Activated CD8-positive, alpha-beta T cell treated with anti-CD3 and anti-CD28 coated beads for 36 hours (primary cell): Measurements from ENCODE around the gene SSRP1. TPM values are rescaled to one million over a fixed set of nuclear protein-coding genes. Genes with fewer than 3 reads are reported as not detected.
"Not testable (repeated sequence)": the region's sequence is repeated elsewhere in the genome, so short reads cannot be mapped to it uniquely, and the experiment has no call there.

ENCODE experiments used
- ATAC-seq: fragments of 200-7000 bp; cut with Tn5 transposase; one replicate; pipeline ENCODE4 v1.10.0; 2021; ENCODE audit warnings: mild to moderate bottlenecking, moderate library complexity
- CTCF ChIA-PET: fragments of 350-600 bp; sonication (Branson Sonifier 250); formaldehyde crosslinking; loops from one replicate; lab custom pipeline; 2021; ENCODE audit warnings: antibody characterized with exemption; lab: Charles Lee
- POLR2A ChIA-PET: fragments of 350-600 bp; sonication (Branson Sonifier 250); formaldehyde crosslinking; loops from one replicate; lab custom pipeline; 2021; ENCODE audit warnings: antibody characterized with exemption; lab: Charles Lee
- DNase-seq: peaks from one replicate; pipeline ENCODE4 v3.0.0-alpha.2; 2020
- H3K27ac Mint-ChIP-seq: one replicate; pipeline ENCODE4 v1.8.0; 2021; ENCODE audit warnings: mild to moderate bottlenecking, mixed read lengths
- H3K27me3 Mint-ChIP-seq: one replicate; pipeline ENCODE4 v1.8.0; 2021; ENCODE audit warnings: mixed read lengths
- H3K36me3 Mint-ChIP-seq: one replicate; pipeline ENCODE4 v1.8.0; 2021; ENCODE audit warnings: low read depth, mixed read lengths
- H3K4me1 Mint-ChIP-seq: one replicate; pipeline ENCODE4 v1.8.0; 2021; ENCODE audit warnings: low read depth, mixed read lengths
- H3K4me3 Mint-ChIP-seq: one replicate; pipeline ENCODE4 v1.8.0; 2021; ENCODE audit warnings: mild to moderate bottlenecking, moderate library complexity, mixed read lengths
- H3K9me3 Mint-ChIP-seq: one replicate; pipeline ENCODE4 v1.8.0; 2021; ENCODE audit warnings: mixed read lengths
- intact Hi-C: fragments of 100-400 bp; cut with micrococcal nuclease; formaldehyde crosslinking; loops from one replicate; pipeline ENCODE4 v1.10.0; 2022
- total RNA-seq, 2 experiments: library from RNA; stranded (reverse); gene quantifications; one replicate each; pipeline ENCODE4 v1.2.3, GENCODE V29; 2021
- TF ChIP-seq, protein P1 (sequence below): fragments of 200-600 bp; IDR thresholded peaks from one replicate; pipeline ENCODE4 v1.8.0; 2022; ENCODE audit warnings: antibody characterized with exemption, mild to moderate bottlenecking

SSRP1 gene
- total RNA-seq, 2 experiments from 2014 or later, result 284 to 290 TPM

DNA sequence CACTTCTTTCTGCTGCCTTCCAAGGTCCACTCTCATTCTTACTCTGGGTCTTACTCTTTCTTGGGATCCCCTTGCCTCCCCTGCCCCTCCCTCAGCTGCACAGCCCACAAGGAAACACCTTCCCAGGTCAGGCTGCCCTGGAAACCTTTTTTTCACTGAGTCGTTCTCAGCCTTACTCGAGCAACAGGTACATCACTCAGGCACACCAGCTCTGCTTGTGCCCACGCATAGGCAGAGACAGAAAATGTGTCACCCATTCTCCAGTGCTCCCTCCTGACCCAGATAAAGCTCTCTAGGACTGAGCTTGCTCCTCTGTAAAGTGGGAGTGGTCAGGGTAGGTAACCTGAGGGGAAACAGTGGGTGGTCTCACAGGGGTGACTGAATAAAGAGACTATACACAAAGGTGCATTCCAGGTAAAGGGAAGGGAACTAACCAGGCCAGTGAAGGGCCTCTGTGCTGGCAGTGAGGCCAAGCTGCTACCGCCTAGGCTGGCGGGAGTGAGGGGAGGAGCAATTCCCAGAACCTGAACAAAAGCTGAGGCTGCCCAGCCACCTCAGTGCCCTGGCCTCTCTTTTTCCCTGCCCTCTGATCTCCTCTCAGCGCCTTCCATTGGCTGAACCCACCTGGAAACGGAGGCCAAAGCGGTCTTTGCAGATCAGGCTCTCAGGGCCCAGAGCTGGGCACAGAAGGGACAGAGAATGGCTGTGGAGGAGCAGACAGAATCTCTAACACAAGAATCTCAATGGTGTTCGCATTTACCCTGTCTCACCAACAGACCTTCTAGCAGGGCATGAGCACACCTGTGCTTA lies 29.4 kb upstream of the SSRP1 start:
- DNase-seq, result no peak
- Mint-ChIP-seq H3K4me3 (no peak overlapping the region), H3K27me3 (peaks cover 2% of the 10 kb centered on the region), H3K4me1 (no peaks in the 10 kb centered on the region), H3K9me3 (no peaks in the 10 kb centered on the region), H3K36me3 (no peaks in the 10 kb centered on the region), H3K27ac (no peak overlapping the region)
- POLR2A ChIA-PET, result no interaction called here
- TF ChIP-seq, protein P1, sequence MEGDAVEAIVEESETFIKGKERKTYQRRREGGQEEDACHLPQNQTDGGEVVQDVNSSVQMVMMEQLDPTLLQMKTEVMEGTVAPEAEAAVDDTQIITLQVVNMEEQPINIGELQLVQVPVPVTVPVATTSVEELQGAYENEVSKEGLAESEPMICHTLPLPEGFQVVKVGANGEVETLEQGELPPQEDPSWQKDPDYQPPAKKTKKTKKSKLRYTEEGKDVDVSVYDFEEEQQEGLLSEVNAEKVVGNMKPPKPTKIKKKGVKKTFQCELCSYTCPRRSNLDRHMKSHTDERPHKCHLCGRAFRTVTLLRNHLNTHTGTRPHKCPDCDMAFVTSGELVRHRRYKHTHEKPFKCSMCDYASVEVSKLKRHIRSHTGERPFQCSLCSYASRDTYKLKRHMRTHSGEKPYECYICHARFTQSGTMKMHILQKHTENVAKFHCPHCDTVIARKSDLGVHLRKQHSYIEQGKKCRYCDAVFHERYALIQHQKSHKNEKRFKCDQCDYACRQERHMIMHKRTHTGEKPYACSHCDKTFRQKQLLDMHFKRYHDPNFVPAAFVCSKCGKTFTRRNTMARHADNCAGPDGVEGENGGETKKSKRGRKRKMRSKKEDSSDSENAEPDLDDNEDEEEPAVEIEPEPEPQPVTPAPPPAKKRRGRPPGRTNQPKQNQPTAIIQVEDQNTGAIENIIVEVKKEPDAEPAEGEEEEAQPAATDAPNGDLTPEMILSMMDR, result no peak
- intact Hi-C loops, result no loop called here
- no peak for ATAC-seq
- CTCF ChIA-PET, result interaction anchor here (1.1 to 1.5 kb wide), 3 partner anchors 14 to 19 kb away, joined by 3 to 5 read pairs (median 4); no protein-coding TSS in a partner anchor

DNA sequence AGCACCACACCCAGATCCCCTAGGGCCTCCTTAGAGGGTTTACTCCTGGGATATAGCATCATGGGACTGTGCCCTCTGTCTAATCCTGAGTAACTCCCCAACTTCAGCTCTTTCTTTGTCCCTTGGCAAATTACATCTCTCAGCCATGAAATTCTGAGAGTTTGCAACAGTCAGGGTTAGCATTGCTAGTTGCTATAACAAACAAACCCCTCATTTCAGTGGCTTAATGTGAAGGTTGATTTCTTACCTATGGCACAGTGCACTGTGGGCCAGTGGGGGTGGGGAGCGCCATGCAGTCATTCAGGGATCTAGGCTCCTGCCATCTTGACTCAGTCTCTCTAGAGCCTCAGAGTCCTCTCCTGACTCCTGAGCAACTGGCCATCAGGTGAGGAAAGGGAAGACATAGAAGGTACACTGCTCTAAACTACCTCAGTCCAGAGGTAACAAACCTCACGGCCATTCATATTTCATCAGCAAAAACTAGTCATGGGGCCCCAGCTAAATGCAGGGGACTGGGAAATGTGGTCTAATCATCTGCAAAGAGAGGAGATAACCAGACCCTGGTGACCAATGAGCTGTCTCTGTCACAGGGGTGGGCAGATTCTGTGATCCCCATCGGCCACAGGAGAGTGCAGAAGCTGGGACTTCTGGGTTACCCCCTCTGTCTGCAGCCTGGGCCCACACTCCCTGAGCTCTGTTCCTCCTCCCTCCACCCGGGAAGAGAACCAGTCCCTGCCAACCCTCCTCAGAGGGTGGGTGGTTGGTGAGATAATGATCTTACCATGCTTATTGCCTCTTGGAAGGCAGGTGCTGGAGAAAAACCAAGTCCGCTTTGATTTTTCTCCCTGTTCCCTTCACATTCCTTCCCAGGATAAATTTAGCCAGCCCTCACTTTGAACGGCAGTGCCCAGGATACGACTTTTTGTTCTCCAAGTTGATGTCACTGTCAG lies 27.7 kb upstream of the SSRP1 start:
- Mint-ChIP-seq H3K4me3 (no peak overlapping the region), H3K27me3 (peaks cover 2% of the 10 kb centered on the region), H3K36me3 (no peaks in the 10 kb centered on the region), H3K27ac (no peak overlapping the region), H3K9me3 (no peaks in the 10 kb centered on the region), H3K4me1 (no peaks in the 10 kb centered on the region)
- DNase-seq (no peak), ATAC-seq (no peak)
- ChIA-PET POLR2A (interaction anchor here (0.6 to 1.1 kb wide), 2 partner anchors 8 to 61 kb away, joined by 3 to 4 read pairs; no protein-coding TSS in a partner anchor), CTCF (interaction anchor here (1.1 to 1.9 kb wide), 12 partner anchors 10 to 163 kb away, joined by 3 to 8 read pairs (median 4); no protein-coding TSS in a partner anchor)
- TF ChIP-seq, protein P1, result no peak
- intact Hi-C loops, result no loop called here

DNA sequence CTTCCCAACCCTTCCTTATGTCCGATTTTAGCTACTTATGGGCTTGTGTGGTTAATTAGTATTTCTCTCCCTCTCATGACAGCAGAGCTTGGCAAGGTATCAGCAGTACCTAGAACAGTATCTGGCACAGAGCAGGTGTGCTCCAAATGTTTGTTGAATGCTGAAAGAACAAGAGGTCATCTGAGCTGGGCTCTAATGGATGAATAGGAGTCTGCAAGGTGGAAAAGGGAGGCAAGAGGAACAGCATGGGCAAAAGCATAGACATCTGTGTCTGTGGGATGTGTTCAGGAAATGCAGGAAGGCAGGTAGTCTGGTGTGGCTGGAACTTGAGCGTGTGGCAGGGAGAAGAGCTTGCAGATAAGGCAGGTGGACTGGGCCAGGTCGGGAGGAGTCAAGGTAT lies 26.2 kb upstream of the SSRP1 start:
- intact Hi-C loops, result no loop called here
- TF ChIP-seq, protein P1, result no peak
- ATAC-seq, result no peak
- DNase-seq, result no peak
- Mint-ChIP-seq H3K27ac (no peak overlapping the region), H3K4me1 (no peaks in the 10 kb centered on the region), H3K9me3 (no peaks in the 10 kb centered on the region), H3K4me3 (no peak overlapping the region), H3K36me3 (no peaks in the 10 kb centered on the region), H3K27me3 (peaks cover 2% of the 10 kb centered on the region)
- CTCF ChIA-PET, result interaction anchor here (0.6 to 1.9 kb wide), 9 partner anchors 10 to 165 kb away, joined by 3 to 8 read pairs (median 4); no protein-coding TSS in a partner anchor
- POLR2A ChIA-PET, result interaction anchor here (0.7 to 1.1 kb wide), 2 partner anchors 63 to 119 kb away, joined by 3 to 4 read pairs; no protein-coding TSS in a partner anchor

DNA sequence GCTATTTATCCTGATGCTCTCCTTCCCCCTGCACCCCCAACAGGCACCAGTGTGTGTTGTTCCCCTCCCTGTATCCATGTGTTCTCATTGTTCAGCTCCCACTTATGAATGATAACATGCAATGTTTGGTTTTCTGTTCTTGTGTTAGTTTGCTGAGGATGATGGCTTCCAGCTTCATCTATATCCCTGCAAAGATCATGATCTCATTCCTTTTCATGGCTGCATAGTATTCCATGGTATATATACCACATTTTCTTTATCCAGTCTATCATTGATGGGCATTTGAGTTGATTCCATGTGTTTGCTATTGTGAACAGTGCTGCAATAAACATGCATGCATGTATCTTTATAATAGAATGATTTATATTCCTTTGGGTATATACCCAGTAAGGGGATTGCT lies 25.7 kb upstream of the SSRP1 start:
- H3K9me3 Mint-ChIP-seq, H3K4me3 Mint-ChIP-seq, ATAC-seq, H3K27ac Mint-ChIP-seq, POLR2A ChIA-PET, H3K27me3 Mint-ChIP-seq, DNase-seq, H3K4me1 Mint-ChIP-seq, intact Hi-C loops, H3K36me3 Mint-ChIP-seq: not testable (repeated sequence)
- CTCF ChIA-PET, result interaction anchor here (0.6 to 1.9 kb wide), 6 partner anchors 9 to 97 kb away, joined by 3 to 6 read pairs (median 3); no protein-coding TSS in a partner anchor

DNA sequence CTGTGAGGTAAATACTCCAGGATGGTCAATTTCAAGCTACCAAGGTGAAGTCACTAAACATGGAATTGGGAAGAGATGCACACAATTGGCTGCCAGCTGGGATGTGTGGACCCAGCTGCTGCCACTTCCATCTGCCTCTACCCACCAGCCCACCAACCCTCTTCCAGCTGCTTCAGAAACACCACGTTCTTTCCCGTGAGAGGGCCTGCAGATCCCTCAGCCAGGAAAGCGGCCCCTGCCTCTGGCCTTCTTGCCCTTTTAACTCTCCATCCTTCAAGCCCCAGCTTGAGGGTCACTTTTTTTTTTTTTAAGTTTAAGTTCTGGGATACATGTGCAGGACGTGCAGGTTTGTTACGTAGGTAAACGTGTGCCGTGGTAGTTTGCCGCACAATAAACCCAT lies 25.3 kb upstream of the SSRP1 start:
- POLR2A ChIA-PET, result no interaction called here
- no peak overlapping the region for H3K4me3 Mint-ChIP-seq
- DNase-seq, result no peak
- H3K4me1 Mint-ChIP-seq, result no peaks in the 10 kb centered on the region
- no peak for ATAC-seq
- no peaks in the 10 kb centered on the region for H3K36me3 Mint-ChIP-seq
- no peak overlapping the region for H3K27ac Mint-ChIP-seq
- intact Hi-C loops, result no loop called here
- TF ChIP-seq, protein P1, result no peak
- CTCF ChIA-PET, result interaction anchor here (0.6 to 2.9 kb wide), 8 partner anchors 8 to 167 kb away, joined by 3 to 17 read pairs (median 3); no protein-coding TSS in a partner anchor
- peaks cover 6% of the 10 kb centered on the region for H3K27me3 Mint-ChIP-seq
- no peaks in the 10 kb centered on the region for H3K9me3 Mint-ChIP-seq
